Measurements from ENCODE around the gene EXOSC7. TPM values are rescaled to one million over a fixed set of nuclear protein-coding genes. Genes with fewer than 3 reads are reported as not detected.

Gene EXOSC7
- total and polyA plus RNA-seq, 2 donors (not counting 1 experiment from before 2014, with no cell fraction given), result 25.5 to 40.0 TPM

DNA sequence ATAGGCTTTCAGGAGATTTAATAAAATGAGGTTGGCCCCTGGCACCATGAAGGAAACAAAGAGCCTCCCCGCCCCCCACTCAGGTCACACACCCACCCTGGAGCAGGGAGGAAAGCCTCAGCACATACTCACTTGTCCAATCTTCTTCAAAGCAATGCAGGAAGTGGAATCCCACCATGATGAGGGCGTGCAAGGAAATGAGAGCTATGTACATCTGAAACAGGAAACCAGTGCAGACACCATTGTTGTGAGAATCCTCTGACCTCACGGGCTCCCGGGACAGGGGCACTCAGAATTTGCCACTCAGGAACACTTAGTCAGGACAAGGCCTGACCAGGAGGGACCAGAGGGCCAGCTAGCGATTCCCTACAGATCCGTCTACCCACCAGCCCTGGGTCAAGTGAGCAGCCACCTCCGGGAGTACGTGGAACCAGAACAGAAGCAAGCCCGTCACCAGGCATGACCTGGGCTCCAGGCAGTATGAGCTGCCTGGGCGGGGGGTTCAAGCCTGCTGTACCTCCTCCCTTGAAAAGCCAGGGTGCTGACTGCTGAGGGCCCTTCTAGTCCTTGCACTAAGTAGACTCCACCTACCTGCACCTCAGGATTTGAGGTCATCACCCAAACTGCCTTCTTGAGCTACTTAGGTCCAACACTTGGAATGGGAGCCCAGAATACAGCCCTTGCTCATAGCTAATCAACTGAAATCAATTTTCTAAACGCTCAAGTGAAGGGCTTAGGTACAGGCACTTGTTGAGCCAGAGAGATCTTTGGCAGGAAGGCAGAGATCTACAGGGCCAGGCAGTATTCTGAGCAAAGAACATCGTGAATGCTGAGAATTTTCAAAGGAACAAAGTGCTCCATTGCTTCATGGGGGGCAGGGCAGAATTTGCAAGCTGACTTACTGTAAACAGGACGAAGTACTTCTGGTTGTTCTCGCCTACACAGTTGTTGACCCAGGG lies 42.8 kb upstream of the EXOSC7 start:
- Histone ChIP-seq H3K4me3 (ENCODE audit: control extremely low read depth in 1 of 5, extremely low read depth in 1 of 5, insufficient read depth in 1 of 5, low read depth in 2 of 5, low read length in 4 of 5) (no peak overlapping the region), H3K9ac (ENCODE audit: low read length) (no peak overlapping the region), H3K4me1 (ENCODE audit: control insufficient read depth in 2 of 2, insufficient read depth in 2 of 2, low read length in 2 of 2) (no peaks in the 10 kb centered on the region), H3K27me3 (replicated peaks in 1 of 4; ENCODE audit: control extremely low read depth in 1 of 4, control insufficient read depth in 3 of 4, insufficient read depth in 4 of 4, low read length in 3 of 4) (no peaks in the 10 kb centered on the region), H3K36me3 (replicated peaks in 1 of 2; ENCODE audit: control extremely low read depth in 1 of 2, control insufficient read depth in 1 of 2, extremely low read depth in 1 of 2, insufficient read depth in 2 of 2, low read length in 1 of 2) (peaks cover 3 to 60% of the 10 kb centered on the region in 2 experiments), H4K20me1 (ENCODE audit: control insufficient read depth, insufficient read depth, low read length, poor library complexity, severe bottlenecking) (no peaks in the 10 kb centered on the region), H3K4me2 (replicated peaks; ENCODE audit: low read depth, low read length, poor library complexity, severe bottlenecking) (no peak overlapping the region), H3K27ac (ENCODE audit: low read length in 2 of 2) (no peak overlapping the region), H3K79me2 (ENCODE audit: control insufficient read depth, insufficient read depth, low read length) (no peaks in the 10 kb centered on the region), H3K9me3 (ENCODE audit: control extremely low read depth in 1 of 3, control insufficient read depth in 2 of 3, insufficient read depth in 1 of 3, low read length in 2 of 3) (no peaks in the 10 kb centered on the region), H2AFZ (ENCODE audit: insufficient read depth, low read depth, low read length, poor library complexity, severe bottlenecking) (no peak overlapping the region)
- Mint-ChIP-seq H3K27me3 (no peaks in the 10 kb centered on the region), H3K9me3 (ENCODE audit: insufficient read depth) (no peaks in the 10 kb centered on the region), H3K4me1 (no peaks in the 10 kb centered on the region), H3K27ac (no peak overlapping the region), H3K4me3 (no peak overlapping the region)
- DNase-seq, result no peak
- intact Hi-C loops (cut with micrococcal nuclease), result no loop called here
- POLR2A ChIA-PET, result no interaction called here
- WGBS (ENCODE audit: insufficient coverage), result 96% methylated on average over 14 of the region's 14 CpGs
- CTCF ChIA-PET, result interaction anchor here (1.2 kb wide), 1 partner anchor 19 kb away, joined by 3 read pairs; no protein-coding TSS in a partner anchor
- no peak for TF ChIP-seq EZH2 (IDR thresholded peaks at IDR 0.05; ENCODE audit: borderline replicate concordance, insufficient read depth, low read depth, low read length, poor library complexity, severe bottlenecking)
- TF ChIP-seq, protein P1, sequence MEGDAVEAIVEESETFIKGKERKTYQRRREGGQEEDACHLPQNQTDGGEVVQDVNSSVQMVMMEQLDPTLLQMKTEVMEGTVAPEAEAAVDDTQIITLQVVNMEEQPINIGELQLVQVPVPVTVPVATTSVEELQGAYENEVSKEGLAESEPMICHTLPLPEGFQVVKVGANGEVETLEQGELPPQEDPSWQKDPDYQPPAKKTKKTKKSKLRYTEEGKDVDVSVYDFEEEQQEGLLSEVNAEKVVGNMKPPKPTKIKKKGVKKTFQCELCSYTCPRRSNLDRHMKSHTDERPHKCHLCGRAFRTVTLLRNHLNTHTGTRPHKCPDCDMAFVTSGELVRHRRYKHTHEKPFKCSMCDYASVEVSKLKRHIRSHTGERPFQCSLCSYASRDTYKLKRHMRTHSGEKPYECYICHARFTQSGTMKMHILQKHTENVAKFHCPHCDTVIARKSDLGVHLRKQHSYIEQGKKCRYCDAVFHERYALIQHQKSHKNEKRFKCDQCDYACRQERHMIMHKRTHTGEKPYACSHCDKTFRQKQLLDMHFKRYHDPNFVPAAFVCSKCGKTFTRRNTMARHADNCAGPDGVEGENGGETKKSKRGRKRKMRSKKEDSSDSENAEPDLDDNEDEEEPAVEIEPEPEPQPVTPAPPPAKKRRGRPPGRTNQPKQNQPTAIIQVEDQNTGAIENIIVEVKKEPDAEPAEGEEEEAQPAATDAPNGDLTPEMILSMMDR (IDR thresholded peaks at IDR 0.05), result no peak
- no peak for ATAC-seq (ENCODE audit: low read depth)

DNA sequence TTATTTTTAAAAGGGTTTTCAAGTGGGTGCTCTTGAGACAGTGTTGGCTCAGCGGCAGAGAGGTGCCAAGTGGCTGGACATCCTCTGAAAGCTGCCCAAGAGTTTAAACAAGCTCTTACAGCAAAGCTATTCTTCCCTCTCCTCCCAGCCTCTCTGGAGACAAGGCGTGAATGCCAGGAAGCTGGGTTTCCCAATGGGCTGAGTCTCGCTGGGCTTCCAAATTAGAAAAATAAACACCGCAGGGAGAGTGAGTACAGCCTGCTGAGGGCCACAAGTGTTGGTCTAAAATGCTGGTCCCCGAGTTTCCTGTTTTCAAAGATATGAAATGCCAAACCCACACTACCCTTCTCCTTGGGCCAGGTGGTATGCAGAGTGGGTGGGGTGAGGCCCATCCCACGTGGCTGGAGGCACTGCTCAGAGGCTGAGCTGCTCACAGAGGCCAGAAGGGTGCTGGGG lies 36.4 kb upstream of the EXOSC7 start:
- no peak overlapping the region for H3K4me3 Mint-ChIP-seq
- Histone ChIP-seq H3K4me3 (ENCODE audit: control extremely low read depth in 1 of 5, extremely low read depth in 1 of 5, insufficient read depth in 1 of 5, low read depth in 2 of 5, low read length in 4 of 5) (no peak overlapping the region), H3K36me3 (replicated peaks in 1 of 2; ENCODE audit: control extremely low read depth in 1 of 2, control insufficient read depth in 1 of 2, extremely low read depth in 1 of 2, insufficient read depth in 2 of 2, low read length in 1 of 2) (peaks cover 15 to 60% of the 10 kb centered on the region in 2 experiments), H3K4me1 (ENCODE audit: control insufficient read depth in 2 of 2, insufficient read depth in 2 of 2, low read length in 2 of 2) (no peaks in the 10 kb centered on the region), H3K27ac (ENCODE audit: low read length in 2 of 2) (no peak overlapping the region), H3K79me2 (ENCODE audit: control insufficient read depth, insufficient read depth, low read length) (peaks cover 19% of the 10 kb centered on the region), H4K20me1 (ENCODE audit: control insufficient read depth, insufficient read depth, low read length, poor library complexity, severe bottlenecking) (no peaks in the 10 kb centered on the region), H3K27me3 (replicated peaks in 1 of 4; ENCODE audit: control extremely low read depth in 1 of 4, control insufficient read depth in 3 of 4, insufficient read depth in 4 of 4, low read length in 3 of 4) (no peaks in the 10 kb centered on the region), H3K9me3 (ENCODE audit: control extremely low read depth in 1 of 3, control insufficient read depth in 2 of 3, insufficient read depth in 1 of 3, low read length in 2 of 3) (no peaks in the 10 kb centered on the region), H2AFZ (ENCODE audit: insufficient read depth, low read depth, low read length, poor library complexity, severe bottlenecking) (no peak overlapping the region), H3K4me2 (replicated peaks; ENCODE audit: low read depth, low read length, poor library complexity, severe bottlenecking) (no peak overlapping the region), H3K9ac (ENCODE audit: low read length) (no peak overlapping the region)
- ChIA-PET CTCF (interaction anchor here (1.9 kb wide), 1 partner anchor 25 kb away, joined by 4 read pairs; no protein-coding TSS in a partner anchor), POLR2A (no interaction called here)
- no peaks in the 10 kb centered on the region for H3K9me3 Mint-ChIP-seq (ENCODE audit: insufficient read depth)
- DNase-seq, result no peak
- no peak for ATAC-seq (ENCODE audit: low read depth)
- no peaks in the 10 kb centered on the region for H3K4me1 Mint-ChIP-seq
- no peak for TF ChIP-seq EZH2 (IDR thresholded peaks at IDR 0.05; ENCODE audit: borderline replicate concordance, insufficient read depth, low read depth, low read length, poor library complexity, severe bottlenecking)
- TF ChIP-seq, protein P1 (IDR thresholded peaks at IDR 0.05), result no peak
- intact Hi-C loops (cut with micrococcal nuclease), result no loop called here
- WGBS (ENCODE audit: insufficient coverage), result 96% methylated on average over 4 of the region's 6 CpGs
- no peaks in the 10 kb centered on the region for H3K27me3 Mint-ChIP-seq
- H3K27ac Mint-ChIP-seq, result no peak overlapping the region
